Tibial artery (tissue), 4 donors: ENCODE measurements around the gene CAMK2B.

ENCODE experiments used
- DNase-seq, 2 donors: peaks; one replicate each; pipeline ENCODE4 v3.0.0-alpha.2; 2019
- H3K27ac ChIP-seq, 2 donors: fragments of 200-600 bp; sonication (generic) in 1 of 2; 1 replicate in 1 of 2; 2 replicates in 1 of 2; pipeline ENCODE4 v1.5.1; 2018 to 2019; ENCODE audit warnings: mild to moderate bottlenecking in 1 of 2
- H3K27me3 ChIP-seq, 2 donors: fragments of 200-600 bp; sonication (generic) in 1 of 2; one replicate each; pipeline versions ENCODE4 v1.5.1 to v1.6.0; 2016 to 2019
- H3K36me3 ChIP-seq, 3 donors: fragments of 200-600 bp; sonication (generic) in 2 of 3; one replicate each; pipeline ENCODE4 v1.5.1; 2016 to 2019; ENCODE audit warnings: mild to moderate bottlenecking in 2 of 3
- H3K4me1 ChIP-seq, 4 donors: fragments of 200-600 bp; sonication (generic) in 2 of 4; 1 replicate in 3 of 4; 2 replicates in 1 of 4; pipeline ENCODE4 v1.5.1; 2016 to 2019
- H3K4me3 ChIP-seq, 2 donors: fragments of 200-600 bp; sonication (generic) in 1 of 2; 1 replicate in 1 of 2; 2 replicates in 1 of 2; pipeline ENCODE4 v1.5.1; 2018 to 2019; ENCODE audit warnings: mild to moderate bottlenecking in 2 of 2
- H3K9me3 ChIP-seq, 3 donors: fragments of 200-600 bp; sonication (generic) in 1 of 3; one replicate each; pipeline ENCODE4 v1.5.1; 2016 to 2019
- intact Hi-C: fragments of 100-400 bp; cut with DNase I; formaldehyde crosslinking; loops from one replicate; pipeline ENCODE4 v1.15.0; 2023; ENCODE audit warnings: low total_unique reads
- TF ChIP-seq, protein P1 (sequence below), 2 experiments: fragments of 200-600 bp in 1 of 2; fragments of 450-650 bp in 1 of 2; IDR thresholded peaks; one replicate each; pipeline ENCODE4 v1.5.1; 2017 to 2019; ENCODE audit warnings: antibody characterized with exemption in 2 of 2, mild to moderate bottlenecking in 1 of 2, moderate library complexity in 1 of 2

The CAMK2B gene

DNA sequence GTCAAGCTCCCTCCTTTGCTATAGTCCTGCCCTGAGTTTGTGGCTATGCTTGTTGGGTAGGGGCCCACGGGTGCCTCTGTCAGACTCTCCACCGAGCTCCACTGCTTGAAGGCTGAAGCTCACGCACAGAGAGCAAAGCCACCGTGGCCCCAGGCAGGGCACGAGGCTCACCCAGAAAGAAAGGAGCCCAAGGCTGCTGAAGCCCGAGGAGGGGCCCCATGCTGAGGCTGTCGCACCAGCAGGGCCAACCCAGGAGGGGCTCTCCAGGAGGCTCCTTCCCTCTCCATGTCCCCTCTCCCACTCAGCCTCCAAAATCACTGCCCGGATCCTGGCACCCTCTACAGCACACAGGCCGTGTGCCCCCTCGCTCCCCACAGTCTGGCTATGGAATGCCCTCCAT, 74.1 kb downstream of the CAMK2B start:
- no peaks in the 10 kb centered on the region for H3K4me1 ChIP-seq
- no peak overlapping the region for H3K27ac ChIP-seq
- no peaks in the 10 kb centered on the region for H3K27me3 ChIP-seq
- TF ChIP-seq, protein P1, sequence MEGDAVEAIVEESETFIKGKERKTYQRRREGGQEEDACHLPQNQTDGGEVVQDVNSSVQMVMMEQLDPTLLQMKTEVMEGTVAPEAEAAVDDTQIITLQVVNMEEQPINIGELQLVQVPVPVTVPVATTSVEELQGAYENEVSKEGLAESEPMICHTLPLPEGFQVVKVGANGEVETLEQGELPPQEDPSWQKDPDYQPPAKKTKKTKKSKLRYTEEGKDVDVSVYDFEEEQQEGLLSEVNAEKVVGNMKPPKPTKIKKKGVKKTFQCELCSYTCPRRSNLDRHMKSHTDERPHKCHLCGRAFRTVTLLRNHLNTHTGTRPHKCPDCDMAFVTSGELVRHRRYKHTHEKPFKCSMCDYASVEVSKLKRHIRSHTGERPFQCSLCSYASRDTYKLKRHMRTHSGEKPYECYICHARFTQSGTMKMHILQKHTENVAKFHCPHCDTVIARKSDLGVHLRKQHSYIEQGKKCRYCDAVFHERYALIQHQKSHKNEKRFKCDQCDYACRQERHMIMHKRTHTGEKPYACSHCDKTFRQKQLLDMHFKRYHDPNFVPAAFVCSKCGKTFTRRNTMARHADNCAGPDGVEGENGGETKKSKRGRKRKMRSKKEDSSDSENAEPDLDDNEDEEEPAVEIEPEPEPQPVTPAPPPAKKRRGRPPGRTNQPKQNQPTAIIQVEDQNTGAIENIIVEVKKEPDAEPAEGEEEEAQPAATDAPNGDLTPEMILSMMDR (IDR thresholded peaks at IDR 0.05), result no peak
- H3K9me3 ChIP-seq, result no peaks in the 10 kb centered on the region
- no peak for DNase-seq
- H3K36me3 ChIP-seq, result no peaks in the 10 kb centered on the region
- intact Hi-C loops, result no loop called here
- H3K4me3 ChIP-seq, result no peak overlapping the region

DNA sequence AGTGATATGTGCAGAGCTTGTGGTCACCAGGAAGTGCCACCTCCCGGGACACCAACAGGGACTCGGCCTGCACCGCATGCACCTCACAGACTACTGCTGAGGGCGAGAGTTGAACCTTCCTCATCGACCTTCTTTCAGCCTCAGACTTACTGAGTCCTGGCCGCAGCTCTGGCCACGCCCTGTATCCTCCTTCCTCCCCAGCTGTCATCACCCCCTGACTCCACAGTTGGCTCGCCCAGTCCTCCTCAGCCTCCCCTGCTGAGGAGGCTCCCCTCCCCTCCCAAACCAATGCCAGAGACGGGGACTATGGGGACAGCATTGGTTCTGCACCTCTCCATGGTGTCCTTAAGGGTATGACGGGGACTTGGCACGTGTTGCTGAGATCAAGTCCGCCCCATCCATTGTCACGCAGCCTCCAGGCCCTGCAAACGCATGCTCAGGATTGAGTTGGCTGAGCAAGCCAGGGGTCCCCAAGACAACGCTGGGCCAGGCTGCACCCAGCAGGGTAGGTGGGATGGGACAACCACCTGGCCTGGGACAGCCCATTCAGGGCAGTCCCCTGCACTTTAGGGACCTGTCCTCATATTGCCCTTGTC, 75.7 kb downstream of the CAMK2B start:
- TF ChIP-seq, protein P1 (IDR thresholded peaks at IDR 0.05), result no peak
- intact Hi-C loops, result loop anchor here (10.0 kb wide), 1 partner anchor 315 kb away; no protein-coding TSS in a partner anchor
- Histone ChIP-seq H3K27ac (no peak overlapping the region), H3K27me3 (no peaks in the 10 kb centered on the region), H3K4me3 (no peak overlapping the region), H3K4me1 (no peaks in the 10 kb centered on the region), H3K9me3 (no peaks in the 10 kb centered on the region), H3K36me3 (no peaks in the 10 kb centered on the region)
- DNase-seq, result no peak

DNA sequence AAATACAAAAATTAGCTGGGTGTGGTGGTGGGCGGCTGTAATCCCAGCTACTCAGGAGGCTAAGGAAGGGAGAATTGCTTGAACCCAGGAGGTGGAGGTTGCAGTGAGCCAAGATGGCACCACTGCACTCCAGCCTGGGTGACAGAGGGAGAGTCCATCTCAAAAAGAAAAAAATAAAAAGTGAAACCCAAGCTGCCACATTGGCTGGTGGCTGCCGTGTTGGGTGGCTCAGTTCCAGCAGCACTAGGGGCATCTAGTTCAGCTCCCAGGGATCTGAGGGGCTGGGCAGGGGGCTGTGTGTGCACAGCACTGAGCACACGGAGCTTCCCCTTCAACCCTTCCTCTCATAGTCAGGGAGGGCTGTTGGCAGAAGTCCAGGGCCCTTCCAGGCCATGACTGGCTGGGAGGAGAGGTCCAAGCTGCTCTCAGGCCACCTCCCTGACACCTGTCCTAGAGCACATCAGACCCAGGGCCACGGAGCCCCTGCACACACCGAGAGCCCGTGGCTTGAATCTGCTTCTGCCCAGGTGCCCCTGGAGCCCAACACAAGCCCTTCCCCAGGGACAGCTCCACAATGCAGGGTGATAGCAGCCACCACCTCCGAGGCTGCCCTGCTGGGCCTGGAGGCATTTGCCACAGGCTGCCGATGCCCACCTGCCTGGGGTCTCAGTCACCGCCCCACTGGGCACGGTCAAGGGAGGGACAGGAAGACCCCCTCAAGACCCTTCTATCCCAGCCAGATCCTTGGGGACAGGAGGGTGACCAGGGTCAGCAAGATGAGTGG, 77.3 kb downstream of the CAMK2B start:
- DNase-seq, result no peak
- no peaks in the 10 kb centered on the region for H3K4me1 ChIP-seq
- H3K27me3 ChIP-seq, result no peaks in the 10 kb centered on the region
- H3K27ac ChIP-seq, result no peak overlapping the region
- TF ChIP-seq, protein P1 (IDR thresholded peaks at IDR 0.05), result no peak
- H3K4me3 ChIP-seq, result no peak overlapping the region
- H3K9me3 ChIP-seq, result no peaks in the 10 kb centered on the region
- intact Hi-C loops, result loop anchor here (10.0 kb wide), 1 partner anchor 317 kb away; no protein-coding TSS in a partner anchor
- H3K36me3 ChIP-seq, result no peaks in the 10 kb centered on the region

DNA sequence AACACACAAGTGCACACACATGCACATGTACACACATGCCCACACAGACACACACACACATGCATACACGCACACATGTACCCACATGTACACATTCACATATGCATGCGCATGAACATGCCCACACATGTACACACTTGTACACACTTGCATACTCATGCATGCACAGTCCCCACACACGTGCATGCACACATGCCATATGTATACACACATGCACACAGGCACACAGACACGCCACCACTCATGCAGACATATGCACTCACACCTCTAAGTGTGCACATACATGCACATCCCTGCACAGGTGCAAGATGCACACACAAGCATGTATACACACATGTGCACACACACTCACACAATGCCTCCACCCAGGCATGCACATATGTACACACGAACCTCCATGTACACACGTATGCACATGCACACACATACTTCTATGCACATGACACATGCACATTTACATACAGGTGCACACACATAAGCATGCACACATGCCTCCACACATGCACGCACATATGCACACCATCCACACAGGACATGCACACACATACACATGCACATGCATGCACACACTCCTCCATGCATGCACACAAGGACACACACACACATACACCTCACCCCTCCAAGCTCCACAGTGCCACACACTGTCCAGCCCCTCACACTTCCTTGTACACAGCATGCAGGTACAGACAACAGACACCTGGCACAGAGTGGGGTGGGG, 78.8 kb downstream of the CAMK2B start:
- Histone ChIP-seq H3K9me3 (no peaks in the 10 kb centered on the region), H3K36me3 (no peaks in the 10 kb centered on the region), H3K4me3 (no peak overlapping the region), H3K27me3 (peaks cover 0 to 4% of the 10 kb centered on the region in 2 donors), H3K4me1 (peaks cover 0 to under 1% (median 0%) of the 10 kb centered on the region in 4 donors), H3K27ac (no peak overlapping the region)
- intact Hi-C loops, result loop anchor here (10.0 kb wide), 1 partner anchor 318 kb away; no protein-coding TSS in a partner anchor
- TF ChIP-seq, protein P1 (IDR thresholded peaks at IDR 0.05), result no peak
- no peak for DNase-seq

DNA sequence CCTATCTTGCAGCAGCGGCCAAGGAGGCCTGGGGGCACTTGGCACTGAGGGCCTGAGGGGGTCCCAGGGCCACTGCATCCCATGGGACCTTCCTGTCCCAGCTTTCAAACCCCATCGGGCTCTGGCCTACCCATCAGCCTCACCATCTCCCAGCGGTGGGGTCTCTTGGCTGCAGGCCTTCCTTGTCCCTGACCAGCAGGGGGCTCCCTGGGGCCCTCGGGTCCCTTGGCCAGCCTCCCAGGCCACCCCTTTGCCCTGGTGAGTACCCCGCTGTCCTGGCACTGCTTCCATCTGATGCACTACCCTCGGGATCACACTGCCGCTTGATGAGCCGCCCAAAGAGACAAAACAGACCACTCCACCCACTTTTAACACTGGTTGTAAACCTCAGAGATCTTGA, 81.1 kb downstream of the CAMK2B start:
- intact Hi-C loops, result loop anchor here (5.0 to 10.0 kb wide), 2 partner anchors 233 to 321 kb away; no protein-coding TSS in a partner anchor
- TF ChIP-seq, protein P1 (IDR thresholded peaks at IDR 0.05), result no peak
- H3K27ac ChIP-seq, result no peak overlapping the region
- no peak overlapping the region for H3K4me3 ChIP-seq
- H3K36me3 ChIP-seq, result no peaks in the 10 kb centered on the region
- no peak for DNase-seq
- H3K4me1 ChIP-seq, result peaks cover 0 to 7% (median 3%) of the 10 kb centered on the region in 4 donors
- H3K9me3 ChIP-seq, result no peaks in the 10 kb centered on the region
- peaks cover 0 to 17% of the 10 kb centered on the region in 2 donors for H3K27me3 ChIP-seq
